M059J (cell line): ENCODE data around the gene XKR7. TPM values are rescaled to one million over a fixed set of nuclear protein-coding genes. Genes with fewer than 3 reads are reported as not detected.
A peak's percentile ranks its signal among the peaks of the same experiment; 100 is the strongest.

Source experiments
- DNase-seq: peaks from one replicate; pipeline ENCODE4 v3.0.0-alpha.2; 2012; ENCODE audit warnings: low read depth
- total RNA-seq: library from RNA; depleted of rRNA; stranded (reverse); fragments of >200 nt; shearing (Covaris generic); gene quantifications from 2 replicates; pipeline ENCODE4 v1.2.3, GENCODE V29; 2014

Gene XKR7
- total RNA-seq, 1 experiment from 2014 or later = 0.05 TPM

DNA sequence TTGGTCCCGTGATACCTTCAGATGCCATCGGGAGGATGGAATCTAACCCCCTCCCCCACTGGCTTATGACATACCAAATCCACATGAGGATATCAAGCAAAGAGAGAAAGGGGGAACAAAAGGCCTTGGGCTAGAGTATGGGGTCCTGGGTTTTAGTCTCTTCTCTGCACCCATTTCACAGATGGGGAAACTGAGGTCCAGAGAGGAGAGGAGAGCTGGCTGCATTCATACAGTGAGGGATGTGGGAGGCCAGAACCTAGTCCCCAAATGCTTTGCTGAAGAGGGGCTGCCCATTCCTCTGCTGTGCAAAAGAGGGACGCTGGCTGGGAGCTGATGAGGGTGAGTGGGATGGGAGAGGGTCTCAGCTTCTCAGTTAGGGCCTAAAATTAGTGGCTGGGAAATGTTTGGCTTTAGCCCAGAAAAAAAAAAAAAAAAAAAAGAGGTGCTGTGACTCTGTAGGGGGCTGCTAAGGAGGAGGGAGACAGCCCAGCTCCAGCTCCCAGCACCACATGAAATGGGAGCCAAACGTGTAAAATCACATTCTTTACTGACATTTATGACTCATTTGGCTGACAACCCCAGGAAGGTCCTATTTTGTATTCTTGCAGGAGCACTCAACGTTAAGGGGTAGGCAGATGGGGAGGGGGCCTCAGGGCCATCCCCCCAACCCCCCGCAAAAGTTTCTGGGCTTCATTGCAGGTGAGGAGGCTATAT, 11.9 kb downstream of the XKR7 start:
- peak; percentile 42 for DNase-seq

DNA sequence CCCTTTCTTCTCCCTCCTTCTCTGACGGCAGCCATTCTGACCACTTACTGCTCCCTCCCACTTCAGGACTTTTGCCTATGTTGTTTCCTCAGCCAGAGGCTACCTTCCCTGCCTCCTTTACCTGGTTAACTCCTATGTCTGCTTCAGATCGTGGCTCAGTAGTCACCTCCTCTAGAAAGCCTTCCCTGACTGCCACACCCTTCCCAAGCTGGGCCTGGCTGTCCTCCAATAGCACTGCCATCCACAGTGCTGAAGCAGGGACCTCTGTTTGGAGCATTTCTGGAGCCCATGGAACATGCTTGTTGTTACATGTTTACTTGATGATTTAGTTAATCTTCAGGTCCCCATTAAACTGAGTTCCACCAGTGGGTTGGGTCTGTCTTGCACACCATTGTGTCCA, 13.8 kb downstream of the XKR7 start:
- no peak for DNase-seq

DNA sequence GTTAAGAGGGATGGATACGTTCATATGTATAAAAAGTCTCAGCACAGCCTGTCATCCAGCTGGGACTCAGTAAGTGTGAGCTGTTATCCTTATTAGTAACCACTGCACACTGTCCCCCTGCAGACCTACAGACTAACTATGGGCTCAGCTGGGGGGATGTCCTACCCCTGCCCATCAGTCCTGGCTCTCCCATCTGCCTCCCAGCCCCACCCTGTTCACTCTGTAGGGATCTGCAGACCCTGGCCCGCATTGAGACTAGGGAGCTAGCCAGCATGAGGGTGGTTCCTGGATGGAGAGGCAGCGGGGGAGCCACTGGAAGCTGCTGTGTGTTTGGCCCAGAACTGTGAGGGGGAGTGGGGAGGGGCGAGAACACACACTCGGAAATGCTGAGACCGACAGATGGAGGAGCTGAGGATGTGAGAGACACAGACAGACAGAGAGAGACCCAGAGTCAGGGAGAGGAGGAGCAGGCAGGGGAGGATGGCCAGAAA, 17.1 kb downstream of the XKR7 start:
- DNase-seq = no peak

DNA sequence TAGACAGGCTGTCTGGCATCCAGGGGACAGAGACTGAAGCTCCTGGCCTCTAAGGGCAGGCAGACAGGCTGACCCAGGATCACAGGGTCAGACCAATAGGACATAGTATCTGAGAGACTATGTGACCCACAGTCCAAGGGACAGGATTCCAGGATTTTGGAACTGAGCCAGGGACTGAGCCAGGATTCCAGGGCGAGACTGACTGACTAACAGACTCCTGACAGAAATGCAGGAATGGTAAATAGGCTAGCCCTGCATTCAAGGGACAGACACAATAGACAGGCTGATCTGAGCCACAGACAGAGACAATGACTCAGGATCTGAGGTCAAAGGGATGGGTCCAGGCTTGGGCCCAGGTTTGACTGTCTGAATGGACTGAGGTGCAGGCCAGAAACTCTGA, 19.8 kb downstream of the XKR7 start:
- peak; percentile 61 for DNase-seq

DNA sequence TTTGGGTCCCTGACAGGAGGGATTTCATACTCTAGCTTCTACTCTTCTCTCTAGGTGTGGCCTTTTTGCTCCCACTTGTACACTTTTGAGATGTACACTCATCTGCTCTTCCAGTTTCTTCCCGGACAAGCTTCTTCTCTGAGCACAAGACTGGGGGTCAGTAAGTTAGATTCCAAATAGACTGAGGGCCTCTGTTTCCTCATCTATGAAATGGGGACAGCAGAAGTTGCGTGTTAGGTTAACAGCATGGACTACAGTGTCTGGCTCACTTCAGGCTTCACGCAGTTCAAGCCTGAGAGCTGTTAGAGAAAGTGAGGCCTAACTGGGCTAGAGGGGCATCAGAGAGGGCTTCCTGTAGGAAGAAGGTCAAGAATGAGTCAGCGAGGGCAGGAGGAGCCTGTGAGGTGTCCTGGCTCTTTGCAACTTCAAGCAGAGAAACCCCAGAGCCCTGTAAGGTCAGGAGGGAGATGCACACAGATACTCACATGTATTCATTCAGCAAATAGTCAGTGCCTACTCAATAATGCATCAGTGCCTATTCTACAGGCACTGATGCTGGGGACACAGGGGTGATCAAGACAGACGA, 20.6 kb downstream of the XKR7 start:
- DNase-seq = no peak

DNA sequence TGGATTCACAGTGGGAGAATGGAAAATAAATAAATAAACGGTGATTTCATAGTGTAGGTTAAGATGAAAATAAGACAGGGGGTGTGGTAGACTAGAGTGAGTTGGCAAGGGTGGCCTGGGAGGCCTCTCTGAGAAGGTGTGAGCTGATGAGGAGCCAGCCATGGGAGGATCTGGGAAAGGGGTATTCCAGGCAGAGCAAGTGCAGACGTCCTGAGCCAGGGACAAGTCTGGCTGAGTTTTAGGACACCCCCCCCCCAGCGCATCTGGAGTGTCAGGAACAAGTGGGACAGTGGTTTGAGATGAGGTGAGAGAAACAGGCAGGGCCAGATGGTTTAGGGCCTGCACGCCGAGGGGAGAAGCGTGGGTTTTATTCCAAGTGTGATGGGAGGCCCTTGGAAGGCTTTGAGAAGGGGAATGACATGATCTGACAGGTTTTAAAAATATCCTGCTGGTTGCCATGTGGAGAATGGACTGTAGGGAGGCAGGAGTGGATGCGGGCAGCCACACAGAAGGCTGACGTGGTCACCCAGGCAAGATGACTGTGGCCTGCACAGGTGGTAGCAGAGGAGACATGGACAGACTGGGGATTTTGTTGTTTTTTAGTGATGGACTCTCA, 21.2 kb downstream of the XKR7 start:
- no peak for DNase-seq

DNA sequence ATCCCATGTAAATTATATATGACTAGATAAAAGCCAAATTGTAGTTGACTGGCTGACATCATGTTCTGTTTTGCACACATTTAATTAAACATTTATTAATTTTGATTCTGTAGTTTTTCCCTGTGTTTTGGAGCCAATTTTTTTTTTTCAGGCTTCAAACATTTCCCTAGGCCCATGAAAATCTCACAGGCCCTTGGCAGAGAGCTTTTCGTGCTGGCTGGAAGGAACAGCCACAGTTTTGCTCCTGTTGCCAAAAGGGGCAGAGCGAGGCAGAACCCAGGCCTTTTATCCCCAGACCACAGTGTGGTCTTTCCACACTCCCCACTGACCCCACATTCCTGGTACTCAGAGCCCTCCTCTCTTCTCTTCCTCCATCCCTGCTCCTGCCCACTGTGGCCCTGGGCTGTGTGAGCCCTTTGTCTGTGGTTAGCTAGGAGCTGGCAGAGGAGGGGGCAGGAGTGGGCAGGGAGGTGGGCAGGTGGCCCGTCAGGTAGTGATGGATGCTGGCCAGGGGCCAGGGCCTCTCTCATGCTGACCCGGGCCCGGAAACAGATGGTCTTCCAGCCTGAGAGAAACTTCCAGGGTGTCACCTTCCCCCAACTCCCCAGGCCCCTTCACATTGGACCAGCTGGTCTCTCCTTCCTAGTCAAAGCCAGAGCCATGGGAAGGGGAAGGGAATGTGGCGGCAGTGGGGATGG, 22.8 kb downstream of the XKR7 start:
- DNase-seq = no peak

DNA sequence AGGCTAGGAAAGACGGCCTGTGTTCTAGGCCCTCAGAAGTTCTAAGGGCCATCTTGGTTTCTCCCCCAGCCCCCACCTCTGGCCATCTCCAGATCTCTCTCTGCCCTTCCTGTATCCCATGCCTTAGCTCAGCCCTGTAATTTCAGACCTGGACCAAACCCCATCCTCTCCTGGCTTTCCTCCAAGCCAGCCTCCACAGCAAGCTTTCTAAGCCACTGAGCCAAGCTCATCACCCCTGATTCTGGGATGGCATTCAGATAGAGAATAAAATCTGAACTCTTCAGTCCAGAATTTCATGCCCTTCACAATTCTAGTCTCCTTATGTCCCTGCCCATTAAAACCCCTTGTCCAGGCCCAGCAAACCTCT, 23.4 kb downstream of the XKR7 start:
- DNase-seq = no peak

DNA sequence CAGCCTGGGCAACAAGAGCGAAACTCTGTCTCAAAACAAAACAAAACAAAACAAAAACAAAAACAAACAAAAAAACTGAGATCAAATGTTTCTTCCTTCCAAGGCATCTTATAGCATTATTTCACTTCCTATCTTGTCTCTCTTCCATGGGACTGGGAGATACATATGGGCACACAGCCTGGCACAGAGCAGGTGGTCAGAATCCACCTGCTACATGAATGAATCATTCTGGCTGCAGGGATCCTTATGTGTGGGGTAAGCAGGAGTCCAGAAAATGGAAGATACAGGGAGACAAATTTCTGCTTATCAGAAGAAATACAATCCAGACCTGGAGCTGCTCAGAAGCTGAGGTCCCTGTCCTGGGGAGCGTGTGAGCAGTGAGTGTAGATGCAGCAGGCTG, 24.1 kb downstream of the XKR7 start:
- DNase-seq = no peak

DNA sequence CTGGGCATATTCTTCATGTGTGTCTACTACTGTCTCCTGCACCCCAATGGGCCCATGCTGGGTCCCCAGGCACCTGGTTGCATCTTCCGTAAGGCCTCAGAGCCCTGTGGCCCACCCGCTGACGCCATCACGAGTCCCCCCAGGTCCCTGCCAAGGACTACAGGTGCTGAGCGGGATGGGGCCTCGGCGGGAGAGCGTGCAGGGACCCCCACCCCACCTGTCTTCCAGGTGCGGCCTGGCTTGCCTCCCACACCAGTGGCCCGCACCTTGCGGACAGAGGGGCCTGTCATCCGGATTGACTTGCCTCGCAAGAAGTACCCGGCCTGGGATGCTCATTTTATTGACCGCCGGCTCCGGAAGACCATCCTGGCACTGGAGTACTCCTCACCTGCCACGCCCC, 29.0 kb downstream of the XKR7 start:
- DNase-seq = no peak

DNA sequence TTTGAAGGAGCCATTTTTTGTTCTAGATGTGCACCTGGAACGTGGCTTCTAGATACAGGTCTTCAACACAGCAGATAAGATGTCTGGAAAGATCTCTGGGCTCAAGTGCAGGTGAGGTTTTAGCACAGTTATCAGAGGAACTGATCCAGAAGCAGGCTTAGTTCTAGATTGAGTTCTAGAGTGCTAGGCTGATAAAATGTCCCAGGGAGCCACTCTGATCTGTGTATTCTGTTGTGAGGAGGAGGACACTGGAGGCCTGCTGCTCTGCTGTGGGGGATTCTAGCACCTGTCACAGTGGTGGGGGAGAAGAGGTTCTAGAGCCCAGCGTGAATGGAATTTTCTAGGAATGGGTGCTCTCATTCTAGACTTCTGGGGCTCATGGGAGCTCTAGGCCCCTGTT, 30.3 kb downstream of the XKR7 start:
- DNase-seq = no peak

DNA sequence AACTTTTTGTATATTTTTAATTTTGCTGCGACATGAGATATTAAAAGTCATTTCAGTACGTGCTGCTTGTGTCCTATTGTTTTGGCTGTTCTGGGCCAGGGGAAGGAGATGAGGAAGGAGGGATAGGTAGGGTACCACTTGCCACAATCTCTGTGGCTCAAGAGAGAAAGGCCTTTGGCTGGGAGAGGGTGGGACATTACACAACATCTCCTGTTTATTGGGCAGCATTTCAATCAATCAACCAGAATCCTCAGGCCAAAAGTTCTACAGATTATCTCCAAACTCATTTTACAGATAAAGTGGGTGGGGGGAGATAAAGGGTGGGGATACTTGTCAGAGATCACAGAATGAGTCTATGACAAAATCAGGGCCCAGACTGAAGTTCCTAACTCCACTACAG, 35.4 kb downstream of the XKR7 start:
- DNase-seq = no peak

DNA sequence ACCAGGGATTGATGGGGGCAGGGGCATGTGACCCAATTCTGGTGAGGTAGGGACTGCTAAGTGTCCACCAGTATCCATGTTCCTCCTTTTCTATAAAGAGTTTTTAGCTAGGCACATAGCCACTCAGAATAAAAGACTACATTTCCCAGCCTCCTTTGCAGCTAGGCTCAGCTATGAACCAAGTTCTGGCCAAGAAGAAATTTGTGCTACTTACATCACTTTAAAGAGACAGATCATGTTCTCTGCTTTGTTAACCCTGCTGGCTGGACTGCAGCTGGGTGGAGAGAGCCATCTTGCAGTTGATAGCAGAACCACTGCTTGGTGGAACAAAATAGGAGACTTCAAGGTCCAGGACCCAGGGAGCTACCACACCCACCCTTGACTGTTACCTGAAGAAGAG, 37.0 kb downstream of the XKR7 start:
- DNase-seq = peak; percentile 42

DNA sequence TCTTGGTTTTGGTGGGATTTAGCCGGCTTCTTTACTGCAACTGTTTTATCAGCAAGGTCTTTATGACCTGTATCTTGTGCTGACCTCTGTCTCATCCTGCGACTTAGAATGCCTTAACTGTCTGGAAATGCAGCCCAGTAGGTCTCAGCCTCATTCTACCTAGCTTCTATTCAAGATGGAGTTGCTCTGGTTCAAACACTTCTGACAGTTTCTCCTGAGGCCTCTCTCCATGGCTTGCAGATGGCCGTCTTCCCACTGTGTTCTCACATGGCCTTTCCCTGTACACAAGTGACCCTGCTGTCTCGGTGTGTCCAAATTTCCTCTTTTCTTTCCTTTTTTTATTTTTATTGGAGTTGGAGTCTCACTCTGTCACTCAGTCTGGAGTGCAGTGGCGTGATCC, 38.1 kb downstream of the XKR7 start:
- DNase-seq = no peak

DNA sequence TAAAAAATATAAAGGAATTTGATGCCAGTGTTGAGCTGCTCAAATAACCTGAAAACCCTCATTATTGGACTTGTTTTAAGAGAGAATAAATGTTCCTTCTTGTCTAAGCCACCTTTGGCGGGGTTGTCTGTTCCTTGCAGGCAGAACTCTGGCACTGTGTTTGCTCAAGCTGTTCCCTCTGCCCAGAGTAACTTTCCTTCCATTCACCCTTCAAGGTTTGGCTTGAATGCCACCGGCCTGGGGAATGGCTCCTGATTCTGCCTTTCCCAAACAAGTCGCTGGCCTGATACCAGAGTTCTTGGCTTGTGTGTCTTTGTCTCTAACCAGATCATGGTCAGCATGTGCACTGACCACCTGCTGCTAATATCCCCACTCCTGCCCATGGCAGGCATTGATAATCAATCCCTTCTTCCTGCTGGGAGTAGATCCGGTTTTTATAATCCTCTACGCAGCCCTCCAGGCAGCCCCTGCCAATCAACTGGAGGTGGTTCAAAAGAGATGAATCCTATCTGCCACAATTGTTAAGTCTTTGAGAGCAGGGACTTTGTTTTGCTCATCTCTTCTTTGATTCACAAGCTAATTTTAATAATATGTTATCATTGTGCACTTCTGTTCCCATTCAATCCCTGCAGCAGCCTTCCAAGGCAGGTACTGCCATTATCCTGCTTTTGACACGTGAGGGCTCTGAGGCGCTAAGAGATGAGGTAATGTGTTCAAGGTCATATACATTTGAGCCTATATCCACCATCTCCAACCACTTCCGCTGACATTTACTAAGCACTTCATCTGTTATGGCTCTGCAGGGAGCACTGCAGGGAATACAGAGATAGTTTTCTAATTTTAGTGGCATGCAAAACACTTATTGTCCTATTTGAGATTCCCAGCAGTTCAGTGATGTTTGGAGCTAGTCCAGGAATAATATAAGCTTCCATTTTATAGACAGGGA, 39.2 kb downstream of the XKR7 start:
- DNase-seq = no peak

DNA sequence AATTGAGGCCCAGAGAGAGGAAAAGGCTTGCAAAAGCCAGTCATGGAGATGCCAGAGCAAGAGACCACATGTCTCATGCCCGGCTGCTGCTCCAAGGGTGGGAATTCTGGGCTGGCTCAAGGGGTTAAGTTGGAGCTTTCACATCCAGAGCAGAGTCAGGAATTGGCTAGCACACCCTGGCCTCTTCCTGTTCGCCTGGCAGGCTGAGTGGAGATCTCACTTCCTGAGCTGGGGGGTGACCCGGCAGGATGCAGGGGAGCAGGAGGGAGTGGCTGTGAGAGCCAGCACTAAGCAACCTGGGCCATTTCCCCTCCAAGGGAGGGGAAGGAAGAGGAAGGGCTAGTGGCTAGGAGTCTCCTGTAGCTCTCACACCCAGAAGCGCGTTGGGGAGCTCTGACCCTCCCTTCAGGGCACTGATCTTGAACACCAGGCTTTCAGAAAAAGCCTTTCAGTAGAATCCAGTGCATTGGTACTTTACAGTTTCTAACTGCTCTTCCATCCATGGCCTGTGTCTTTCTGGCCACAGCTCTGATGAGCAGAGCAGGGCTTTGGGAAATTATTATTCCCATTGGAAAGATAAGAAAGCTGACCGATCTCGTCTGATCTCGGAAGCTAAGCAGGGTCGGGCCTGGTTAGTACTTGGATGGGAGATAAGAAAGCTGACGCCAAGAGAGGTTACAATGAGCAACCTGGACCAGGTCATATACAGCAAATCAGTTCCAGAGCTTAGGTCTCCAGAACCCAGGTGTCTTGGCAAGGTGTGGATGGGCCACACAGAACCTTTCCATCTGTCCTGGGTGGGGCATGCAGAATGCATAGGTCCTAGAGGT, 40.1 kb downstream of the XKR7 start:
- DNase-seq = peak; percentile 46

DNA sequence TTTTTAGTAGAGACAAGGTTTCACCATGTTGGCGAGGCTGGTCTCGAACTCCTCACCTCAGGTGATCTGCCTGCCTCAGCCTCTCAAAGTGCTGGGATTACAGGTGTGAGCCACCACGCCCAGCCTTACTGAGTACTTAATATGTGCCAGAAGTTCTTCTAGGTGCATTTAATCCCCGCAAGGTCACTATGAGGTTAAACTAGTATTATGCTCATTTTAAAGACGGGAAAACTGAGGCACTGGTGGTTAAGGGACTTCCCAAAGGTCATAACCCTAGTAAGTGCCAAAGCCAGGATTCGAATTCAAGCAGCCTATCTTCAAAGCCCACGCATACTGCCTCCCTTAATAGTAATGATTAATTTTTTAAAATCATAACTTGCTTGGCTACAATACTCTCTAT, 41.6 kb downstream of the XKR7 start:
- DNase-seq = no peak

DNA sequence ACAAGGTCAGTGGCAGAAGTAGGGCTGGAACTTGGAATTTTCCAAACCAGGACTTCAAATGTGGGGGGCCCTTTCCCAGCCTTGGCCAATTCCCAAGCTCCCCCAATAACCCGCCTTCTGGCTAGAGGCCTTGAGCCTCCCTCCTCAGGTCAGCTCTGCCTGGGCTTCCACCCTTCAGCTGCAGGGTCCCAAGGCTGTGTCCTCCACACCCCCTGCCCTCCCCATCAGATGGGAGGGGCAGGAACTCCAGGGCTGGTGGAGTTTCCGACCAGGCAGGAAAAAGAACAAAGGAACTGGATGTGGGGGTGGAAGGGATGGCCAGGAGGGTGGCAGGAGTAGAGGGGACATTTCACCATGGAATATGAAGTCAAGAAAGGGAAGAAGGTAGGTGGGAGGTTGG, 42.1 kb downstream of the XKR7 start, which contains the start of gene CCM2L:
Gene CCM2L (plus strand): TSS at position 338 of the 400 bp plus-strand sequence. CDS start 17 bp downstream, at position 355.
- DNase-seq = no peak

DNA sequence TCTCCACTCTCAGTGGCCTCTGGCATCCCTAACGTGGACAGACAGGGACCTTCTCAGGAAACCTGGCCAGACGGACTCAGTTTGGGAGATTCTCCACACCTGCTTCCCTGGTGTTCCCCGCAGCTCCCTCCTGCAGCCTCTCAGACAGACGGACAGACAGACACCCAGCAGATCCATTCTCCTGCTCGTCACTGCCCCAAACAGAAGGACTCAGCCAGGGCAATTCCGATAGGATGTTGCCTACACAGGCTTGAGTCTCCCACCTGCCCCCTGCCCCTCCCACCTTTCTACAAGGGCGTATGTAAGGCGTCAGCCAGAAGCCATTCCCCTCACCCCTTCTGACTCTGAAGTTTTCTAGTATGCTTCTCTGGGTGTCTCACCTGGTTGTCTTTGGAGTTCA, 42.7 kb downstream of the XKR7 start:
- DNase-seq = no peak

DNA sequence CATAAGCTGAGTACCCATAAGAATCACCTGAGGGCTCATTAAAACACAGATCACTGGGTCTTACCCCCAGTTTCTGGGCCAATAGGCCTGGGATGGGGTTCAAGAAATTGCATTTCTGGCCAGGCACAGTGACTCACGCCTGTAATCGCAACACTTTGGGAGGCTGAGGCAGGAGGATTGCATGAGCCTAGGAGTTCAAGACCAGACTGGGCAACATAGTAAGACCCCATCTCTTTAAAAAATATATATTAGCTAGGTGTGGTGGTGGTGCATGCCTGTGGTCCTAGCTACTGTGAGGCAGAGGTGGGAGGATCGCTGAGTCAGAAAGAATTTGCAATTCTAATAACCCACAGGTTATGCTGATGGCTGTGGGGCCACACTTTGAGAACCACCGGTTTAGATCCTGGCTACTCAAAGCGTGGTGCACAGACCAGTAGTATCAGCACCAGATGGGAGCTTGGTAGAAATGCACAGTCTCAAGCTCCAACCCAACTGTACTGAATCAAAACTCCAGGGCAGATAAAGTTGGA, 44.3 kb downstream of the XKR7 start:
- DNase-seq = peak; percentile 28
